GM21381 (cell line): Measurements from ENCODE around the gene PTPN11.
"Not testable (repeated sequence)": the region's sequence is repeated elsewhere in the genome, so short reads cannot be mapped to it uniquely, and the experiment has no call there.

Experiments
- ATAC-seq: cut with Tn5 transposase; IDR thresholded peaks from one replicate; pipeline ENCODE4 v1.9.1; 2021; ENCODE audit warnings: mild to moderate bottlenecking, moderate library complexity; ENCODE audit not compliant: unreplicated experiment

PTPN11 gene

GRCh38 chr12:112409064-112409905 is 9.5 kb upstream of the PTPN11 start, which contains the start of gene RPL6:
TSS of gene RPL6 (minus strand) at chr12:112409605. CDS start at chr12:112408656, 949 bp downstream.
- ATAC-seq, result peak; percentile 78

- no peak for ATAC-seq
These were observed 8.9 kb upstream of the PTPN11 start for GRCh38 chr12:112409906-112410244.

GRCh38 chr12:112413855-112414625 is 4.7 kb upstream of the PTPN11 start:
- no peak for ATAC-seq

DNA sequence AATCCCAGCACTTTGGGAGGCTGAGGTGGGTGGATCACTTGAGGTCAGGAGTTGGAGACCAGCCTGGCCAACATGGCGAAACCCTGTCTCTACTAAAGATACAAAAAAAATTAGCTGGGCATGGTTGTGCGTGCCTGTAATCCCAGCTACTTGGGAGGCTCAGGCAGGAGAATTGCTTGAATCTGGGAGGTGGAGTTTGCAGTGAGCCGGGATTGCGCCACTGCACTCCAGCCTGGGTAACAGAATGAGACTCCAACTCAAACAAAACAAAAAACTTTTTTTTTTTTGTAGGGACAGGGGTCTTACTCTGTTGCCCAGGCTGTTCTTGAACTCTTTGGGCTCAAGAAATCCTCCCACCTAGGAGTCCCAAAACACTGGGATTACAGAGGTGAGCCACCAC is 3.3 kb upstream of the PTPN11 start:
- not testable (repeated sequence) for ATAC-seq

GRCh38 chr12:112418273-112418607 is 507 bp upstream of the PTPN11 start:
- ATAC-seq, result no peak

DNA sequence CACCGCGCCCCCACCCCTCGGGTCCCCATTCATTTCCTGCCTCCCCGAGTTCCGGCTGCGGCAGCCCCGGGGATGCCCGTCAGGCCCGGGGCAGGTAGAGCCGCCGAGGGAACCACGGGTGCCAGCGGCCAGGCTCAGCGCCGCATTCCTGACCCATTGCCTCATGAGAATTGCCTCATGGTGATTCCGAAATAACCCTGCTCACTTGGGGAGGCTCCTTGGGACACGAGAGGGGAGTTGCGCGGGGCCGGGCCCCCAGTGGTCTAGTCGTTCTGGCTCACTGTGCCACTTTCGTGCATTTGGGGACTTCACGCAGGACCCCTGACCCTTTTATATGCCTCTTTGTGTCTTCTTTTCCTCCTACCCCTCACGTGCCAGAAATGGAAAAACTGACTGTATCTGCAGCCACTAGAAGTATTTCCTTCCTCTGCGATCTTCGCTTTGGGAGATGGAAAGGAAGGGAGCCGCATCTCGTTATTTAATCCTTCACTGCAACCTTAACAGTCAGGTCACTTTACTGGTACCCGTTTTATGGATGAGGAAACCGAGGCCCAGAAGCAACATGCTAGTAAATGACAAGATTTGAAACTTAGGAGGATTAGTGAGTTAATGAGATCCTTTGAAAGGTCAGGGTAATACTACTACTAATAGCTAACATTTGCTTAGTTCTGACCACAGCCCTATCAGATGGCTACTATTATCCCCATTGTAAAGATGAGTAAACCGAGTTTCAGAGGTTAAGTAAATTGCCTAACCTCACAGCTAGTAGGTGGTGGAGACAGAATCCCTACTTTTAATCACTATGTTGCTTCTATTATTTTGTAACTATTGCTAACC is 768 bp downstream of the PTPN11 start:
- ATAC-seq, result no peak

DNA sequence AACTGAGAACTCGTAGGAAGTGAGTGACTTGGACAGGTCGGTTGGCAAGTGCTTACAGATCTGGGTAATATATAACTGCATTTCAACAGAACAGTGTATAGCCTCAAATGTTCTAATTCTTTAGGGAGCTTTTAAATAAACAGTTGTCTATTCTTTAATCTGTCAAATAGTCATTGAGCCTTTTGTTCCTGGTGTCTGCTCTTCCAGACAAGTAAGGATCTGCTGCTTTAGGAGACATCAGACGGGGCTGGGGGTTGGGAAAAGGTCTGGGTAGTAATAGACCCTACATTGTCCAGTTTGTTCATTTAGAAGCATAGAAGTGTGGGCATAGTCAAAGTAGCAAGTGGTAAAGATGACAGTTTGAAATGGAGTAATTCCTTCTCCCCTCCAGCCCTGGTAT is 2.0 kb downstream of the PTPN11 start:
- no peak for ATAC-seq

GRCh38 chr12:112421363-112421762 is 2.6 kb downstream of the PTPN11 start:
- no peak for ATAC-seq

- ATAC-seq, result no peak
These were observed 3.8 kb downstream of the PTPN11 start for GRCh38 chr12:112422531-112422930.

- no peak for ATAC-seq
These were observed 5.4 kb downstream of the PTPN11 start for GRCh38 chr12:112424126-112424525.

DNA sequence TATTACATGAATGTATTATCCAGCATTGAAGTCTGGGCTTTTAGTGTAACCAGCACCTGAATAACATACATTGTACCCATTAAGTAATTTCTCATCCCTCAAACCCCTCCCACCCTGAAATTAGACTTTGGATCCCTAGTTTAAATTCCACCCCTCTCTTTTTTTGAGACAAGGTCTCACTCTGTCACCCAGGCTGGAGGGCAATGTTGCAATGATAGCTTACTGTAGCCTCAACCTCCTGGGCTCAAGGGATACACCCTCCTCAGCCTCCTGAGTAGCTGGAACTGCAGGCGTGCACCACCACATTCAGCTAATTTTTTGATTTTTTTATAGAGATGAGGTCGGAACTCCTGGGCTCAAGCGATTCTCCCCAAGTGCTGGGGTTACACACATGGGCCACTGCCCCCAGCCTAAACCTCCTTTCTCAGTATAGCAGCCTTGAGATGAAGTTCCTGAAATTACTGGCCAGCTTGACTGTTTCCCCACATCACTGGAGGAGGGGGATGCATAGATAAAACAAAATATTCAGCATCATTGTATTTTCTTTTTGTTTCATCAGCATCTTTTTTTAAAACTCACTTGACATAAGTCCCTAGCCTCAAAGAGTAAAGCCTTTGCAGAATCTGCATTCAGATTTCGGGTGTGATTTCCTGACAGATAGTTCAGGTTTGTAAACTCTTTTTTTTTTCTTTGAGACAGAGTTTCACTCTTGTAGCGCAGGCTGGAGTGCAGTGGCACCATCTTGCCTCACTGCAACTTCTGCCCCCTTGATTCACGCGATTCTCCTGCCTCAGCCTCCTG is 7.0 kb downstream of the PTPN11 start:
- ATAC-seq, result no peak

DNA sequence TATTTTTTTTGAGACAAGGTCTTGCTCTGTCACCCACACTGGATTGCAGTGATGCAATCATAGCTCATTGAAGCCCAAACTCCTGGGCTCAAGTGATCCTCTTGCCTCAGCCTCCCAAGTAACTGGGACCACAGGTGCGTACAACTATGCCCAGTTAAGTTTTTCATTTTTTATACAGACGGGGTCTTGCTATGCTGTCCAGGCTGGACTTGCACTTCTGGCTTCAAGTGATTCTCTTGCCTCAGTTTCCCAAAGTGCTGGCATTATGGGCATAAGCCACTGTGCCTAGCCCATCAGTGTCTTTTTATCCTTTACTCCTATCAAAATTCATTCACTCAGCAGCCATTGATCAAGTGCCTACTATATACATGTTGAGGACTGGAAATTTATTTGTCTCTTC is 9.0 kb downstream of the PTPN11 start:
- ATAC-seq, result no peak

GRCh38 chr12:112430929-112431328 is 12.2 kb downstream of the PTPN11 start:
- ATAC-seq, result no peak

DNA sequence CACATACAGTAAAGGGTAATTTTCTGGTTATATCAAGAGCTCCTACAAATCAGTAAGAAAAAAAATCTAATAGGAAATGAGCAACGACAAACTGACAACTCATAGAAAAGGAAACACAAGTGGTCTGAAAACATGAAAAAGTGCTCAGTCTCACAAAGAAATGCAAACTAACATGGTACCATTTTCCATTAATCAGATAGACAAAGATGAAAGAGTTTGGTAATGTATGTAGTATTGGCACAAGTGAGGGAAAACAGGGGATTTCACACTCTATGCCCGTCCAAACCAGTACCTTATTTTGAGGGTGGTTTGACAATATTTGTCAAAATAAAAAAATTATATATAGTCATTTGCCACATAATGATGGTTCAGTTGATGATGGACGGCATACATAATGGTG is 13.2 kb downstream of the PTPN11 start:
- ATAC-seq, result no peak

DNA sequence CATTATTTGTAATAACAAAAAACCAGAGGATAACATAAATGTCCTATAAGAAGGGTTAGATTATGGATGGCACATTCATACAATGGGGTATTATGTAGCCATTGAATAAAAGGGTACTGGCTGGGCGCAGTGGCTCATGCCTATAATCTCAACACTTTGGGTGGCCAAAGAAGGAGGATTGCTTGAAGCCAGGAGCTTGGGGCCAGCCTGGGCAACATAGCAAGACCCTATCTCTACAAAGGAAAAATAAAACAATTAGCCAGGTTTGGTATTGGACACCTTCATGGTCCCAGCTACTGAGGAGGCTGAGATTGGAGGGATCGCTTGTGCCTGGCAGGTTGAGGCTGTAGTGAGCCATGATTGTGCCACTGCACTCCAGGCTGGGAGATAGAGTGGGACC is 14.8 kb downstream of the PTPN11 start:
- ATAC-seq, result no peak

- not testable (repeated sequence) for ATAC-seq
These were observed 19.9 kb downstream of the PTPN11 start for GRCh38 chr12:112438645-112439044.

DNA sequence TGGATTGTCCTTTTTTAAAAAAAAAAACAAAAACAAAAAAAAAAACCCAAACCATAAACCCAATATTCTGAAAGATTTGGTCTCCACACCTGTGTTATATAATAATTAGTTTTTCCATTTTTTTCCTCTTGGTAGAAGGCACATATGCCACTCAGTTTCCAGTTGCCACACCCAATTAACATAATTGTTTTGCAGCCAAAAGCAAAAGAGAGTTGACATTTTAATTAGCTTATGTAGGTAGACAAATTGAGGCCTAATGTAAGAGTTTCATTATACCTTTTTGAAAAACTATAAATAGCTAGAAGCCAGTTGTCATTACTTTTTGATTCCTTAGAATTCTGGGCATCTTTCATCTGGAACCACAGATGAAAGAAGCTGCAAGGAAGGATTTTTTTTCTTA is 21.0 kb downstream of the PTPN11 start:
- no peak for ATAC-seq

DNA sequence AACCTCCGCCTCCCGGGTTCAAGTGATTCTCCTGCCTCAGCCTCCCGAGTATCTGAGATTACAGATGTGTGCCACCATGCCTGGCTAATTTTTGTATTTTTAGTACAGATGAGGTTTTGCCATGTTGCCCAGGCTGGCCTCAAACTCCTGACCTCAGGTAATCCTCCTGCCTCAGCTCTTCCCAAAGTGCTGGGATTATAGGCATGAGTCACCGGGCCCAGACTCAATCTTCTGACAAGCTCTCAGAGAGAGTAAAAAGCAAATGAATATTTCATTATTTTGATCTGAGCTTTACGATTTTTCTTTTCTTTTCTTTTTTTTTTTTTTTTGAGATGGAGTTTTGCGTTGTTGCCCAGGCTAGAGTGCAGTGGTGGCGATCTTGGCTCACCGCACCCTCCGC is 21.9 kb downstream of the PTPN11 start:
- not testable (repeated sequence) for ATAC-seq

GRCh38 chr12:112443916-112444315 is 25.2 kb downstream of the PTPN11 start:
- ATAC-seq, result no peak

DNA sequence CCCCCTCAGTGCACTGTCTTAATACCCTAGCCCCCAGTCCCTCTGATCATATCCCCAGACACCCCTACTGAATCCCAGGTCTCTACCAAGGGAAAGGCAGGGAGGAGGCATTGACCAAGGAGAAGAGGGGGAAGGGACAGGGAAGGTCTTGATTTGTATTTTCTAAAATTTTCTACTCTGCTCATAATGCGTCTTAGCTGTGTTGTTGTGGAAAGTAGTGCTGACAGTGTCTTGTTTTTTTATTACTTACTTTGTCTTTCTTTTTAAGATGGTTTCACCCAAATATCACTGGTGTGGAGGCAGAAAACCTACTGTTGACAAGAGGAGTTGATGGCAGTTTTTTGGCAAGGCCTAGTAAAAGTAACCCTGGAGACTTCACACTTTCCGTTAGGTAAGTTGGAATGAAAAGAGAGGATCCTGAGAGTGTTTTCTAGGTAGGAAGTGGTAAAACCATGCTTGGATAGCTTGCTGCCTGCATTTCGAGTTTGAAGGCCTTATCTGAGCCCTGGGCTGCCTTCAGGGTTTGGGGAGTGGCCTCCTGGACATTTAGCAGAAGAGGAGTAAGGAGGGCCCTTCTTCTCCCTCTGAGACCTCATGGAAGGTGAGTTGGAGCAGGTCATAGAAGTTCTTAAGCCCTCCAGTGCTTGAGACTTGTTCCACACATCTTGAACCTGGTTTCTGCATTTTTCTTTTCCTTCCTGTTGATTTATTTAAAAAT is 27.4 kb downstream of the PTPN11 start:
- ATAC-seq, result no peak
